Hindlimb muscle (tissue), 1 donor: ENCODE data around the gene SRPK2. TPM values are rescaled to one million over a fixed set of nuclear protein-coding genes. Genes with fewer than 3 reads are reported as not detected.
"Not testable (repeated sequence)": the region's sequence is repeated elsewhere in the genome, so short reads cannot be mapped to it uniquely, and the experiment has no call there.

Source experiments
- DNase-seq: peaks from one replicate; pipeline ENCODE4 v3.0.0-alpha.2; 2013
- polyA plus RNA-seq: library from polyadenylated mRNA; unstranded; fragments of 120-200 nt; gene quantifications from one replicate; pipeline ENCODE4 v1.2.1, GENCODE V29; 2013; ENCODE audit not compliant: insufficient read length

The SRPK2 gene
- polyA plus RNA-seq, 1 donor: 34.6 TPM

- no peak for DNase-seq
These were observed 90.3 kb downstream of the SRPK2 start for GRCh38 chr7:105298439-105298894.

GRCh38 chr7:105297985-105298384, 90.7 kb downstream of the SRPK2 start:
- DNase-seq: no peak

- DNase-seq: no peak
These were observed 91.4 kb downstream of the SRPK2 start for GRCh38 chr7:105297309-105297708.

- DNase-seq: no peak
These were observed 92.2 kb downstream of the SRPK2 start for GRCh38 chr7:105296491-105296890.

GRCh38 chr7:105295596-105296352, 92.9 kb downstream of the SRPK2 start:
- DNase-seq: no peak

GRCh38 chr7:105294482-105294881, 94.2 kb downstream of the SRPK2 start:
- not testable (repeated sequence) for DNase-seq

- DNase-seq: no peak
These were observed 99.0 kb downstream of the SRPK2 start for GRCh38 chr7:105289704-105290103.

- DNase-seq: no peak
These were observed 102.3 kb downstream of the SRPK2 start for GRCh38 chr7:105286441-105286840.

- DNase-seq: no peak
These were observed 103.4 kb downstream of the SRPK2 start for GRCh38 chr7:105285118-105285874.

- DNase-seq: no peak
These were observed 104.7 kb downstream of the SRPK2 start for GRCh38 chr7:105284014-105284413.

- DNase-seq: no peak
These were observed 106.8 kb downstream of the SRPK2 start for GRCh38 chr7:105281966-105282365.

GRCh38 chr7:105279688-105280007, 109.1 kb downstream of the SRPK2 start:
- DNase-seq: no peak

- DNase-seq: no peak
These were observed 109.6 kb downstream of the SRPK2 start for GRCh38 chr7:105278973-105279687.

- DNase-seq: no peak
These were observed 110.2 kb downstream of the SRPK2 start for GRCh38 chr7:105278565-105278964.

- DNase-seq: no peak
These were observed 111.4 kb downstream of the SRPK2 start for GRCh38 chr7:105277341-105277740.

GRCh38 chr7:105270117-105270516, 118.6 kb downstream of the SRPK2 start:
- no peak for DNase-seq

- no peak for DNase-seq
These were observed 119.3 kb downstream of the SRPK2 start for GRCh38 chr7:105269397-105269796.

- peak; percentile 65 for DNase-seq
These were observed 120.0 kb downstream of the SRPK2 start for GRCh38 chr7:105268511-105269392.

- no peak for DNase-seq
These were observed 120.7 kb downstream of the SRPK2 start for GRCh38 chr7:105268056-105268455.

- DNase-seq: no peak
These were observed 121.5 kb downstream of the SRPK2 start for GRCh38 chr7:105267244-105267643.

GRCh38 chr7:105264707-105265106, 124.0 kb downstream of the SRPK2 start:
- no peak for DNase-seq

- no peak for DNase-seq
These were observed 127.0 kb downstream of the SRPK2 start for GRCh38 chr7:105261689-105262088.
